ENCODE data around the gene NBAS.
"Not testable (repeated sequence)": the region's sequence is repeated elsewhere in the genome, so short reads cannot be mapped to it uniquely, and the experiment has no call there.

Gene NBAS

GRCh38 chr2:15559379-15560139 is 1.6 kb downstream of the NBAS start:
- DNase-seq (ENCODE audit: low read depth in 2 of 2): no peak

DNA sequence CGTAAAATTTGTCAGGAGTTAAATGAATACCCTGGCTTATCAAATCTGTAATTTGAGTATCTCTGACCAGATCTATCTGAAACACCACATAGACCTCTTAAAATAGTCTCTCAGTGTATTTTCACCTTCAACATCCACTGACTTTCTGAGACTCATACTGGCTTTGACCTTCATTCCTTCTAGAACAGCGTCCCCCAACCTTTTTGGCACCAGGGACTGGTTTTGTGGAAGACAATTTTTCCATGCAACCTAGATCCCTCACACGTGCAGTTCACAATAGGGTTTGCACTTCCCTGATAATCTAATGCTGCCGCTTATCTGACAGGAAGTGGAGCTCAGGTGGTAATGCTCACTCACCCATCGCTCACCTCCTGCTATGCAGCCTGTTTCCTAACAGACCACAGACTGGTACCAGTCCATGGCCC is 3.2 kb downstream of the NBAS start:
- no peak for DNase-seq (ENCODE audit: low read depth in 2 of 2)

- no peak for DNase-seq (ENCODE audit: low read depth in 2 of 2)
Observed at GRCh38 chr2:15556311-15556930, 4.7 kb downstream of the NBAS start.

DNA sequence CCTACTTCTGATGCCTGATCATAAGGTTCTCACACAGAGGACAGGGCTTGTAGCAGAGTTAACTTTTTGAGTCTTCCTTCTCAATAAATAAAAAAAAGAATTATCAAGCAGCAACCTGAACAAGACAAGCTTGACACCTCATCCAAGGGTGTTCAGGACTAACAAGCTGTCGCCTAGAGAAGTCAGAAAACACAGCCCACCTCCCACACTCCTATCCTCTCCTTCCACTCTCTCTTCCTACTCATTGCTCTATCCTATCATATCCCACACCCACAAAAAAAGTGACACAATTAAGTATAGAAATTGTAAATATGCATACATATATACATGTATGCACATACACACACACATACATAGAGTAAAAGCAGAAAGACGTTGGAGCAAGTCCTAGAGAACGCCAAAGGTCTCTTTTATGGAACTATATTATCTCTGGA is 5.4 kb downstream of the NBAS start:
- no peak for DNase-seq (ENCODE audit: low read depth in 2 of 2)

DNA sequence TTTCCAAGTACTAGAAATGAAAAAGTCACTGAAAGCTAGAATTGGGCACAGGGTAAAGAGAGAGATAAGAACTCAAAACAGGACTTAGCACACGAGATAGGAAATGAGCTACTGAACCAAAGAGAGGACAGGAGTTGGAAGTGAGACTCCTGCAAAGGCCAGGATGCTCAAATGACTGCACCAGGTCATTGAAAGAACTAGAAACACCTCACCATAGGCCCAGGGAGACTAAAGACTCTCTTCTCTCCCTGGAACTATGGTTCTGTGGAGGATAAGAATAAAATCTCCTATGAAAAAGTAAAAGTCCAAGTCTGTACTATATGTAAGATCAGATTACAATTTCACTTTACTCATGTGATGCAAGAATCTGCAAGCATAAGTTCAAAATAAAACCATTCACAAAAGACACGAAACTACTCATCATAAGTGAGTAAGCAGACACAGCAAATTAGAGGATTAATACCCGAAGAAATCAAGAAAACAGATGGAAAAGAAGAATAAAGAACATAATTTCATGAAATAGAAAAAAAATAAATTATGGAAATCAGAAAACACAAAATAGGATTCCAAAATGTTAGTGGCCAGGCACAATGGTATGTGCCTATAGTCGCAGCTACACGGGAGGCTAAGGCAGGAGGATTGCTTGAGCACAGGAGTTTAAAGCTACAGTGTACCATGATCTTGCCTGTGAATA is 6.5 kb downstream of the NBAS start:
- no peak for DNase-seq (ENCODE audit: low read depth in 2 of 2)

DNA sequence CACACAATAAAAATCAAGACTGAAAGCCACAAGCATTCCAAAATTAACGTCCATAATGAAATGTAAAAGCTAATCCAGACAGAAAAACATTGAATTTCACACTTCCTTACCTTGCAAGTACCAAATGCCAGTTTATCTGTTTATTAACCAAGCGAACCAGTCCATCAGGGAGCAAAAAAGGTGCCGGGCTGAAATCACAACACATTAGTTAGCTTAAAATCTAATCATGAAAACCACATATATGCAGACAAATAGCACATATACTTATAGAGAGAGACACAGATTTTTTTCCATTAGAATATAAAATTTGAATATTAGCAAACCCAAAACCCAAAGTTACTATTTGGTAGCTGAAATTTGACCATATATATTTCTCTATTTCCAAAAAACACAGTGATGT is 7.2 kb downstream of the NBAS start:
- DNase-seq (ENCODE audit: low read depth in 2 of 2): no peak

GRCh38 chr2:15553519-15553918 is 7.6 kb downstream of the NBAS start:
- no peak for DNase-seq (ENCODE audit: low read depth in 2 of 2)

DNA sequence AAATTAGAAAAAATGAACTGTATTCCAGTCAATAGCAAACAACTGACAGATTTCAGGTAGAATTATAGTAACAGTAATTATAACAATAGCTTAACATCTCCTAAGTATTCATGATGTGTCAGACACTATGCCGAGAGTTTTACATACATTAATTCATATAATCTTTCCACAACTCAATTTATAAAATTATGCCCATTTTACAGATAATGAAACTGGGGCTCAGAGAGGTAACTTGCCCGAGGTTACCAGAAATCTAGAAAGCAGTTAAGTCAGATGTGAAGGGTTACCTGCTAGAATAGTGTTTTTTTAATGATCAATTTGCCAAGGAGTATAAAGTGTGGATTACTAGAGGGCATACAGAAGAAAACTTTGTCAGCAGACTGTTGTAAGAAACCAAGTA is 12.2 kb downstream of the NBAS start:
- no peak for DNase-seq (ENCODE audit: low read depth in 2 of 2)

DNA sequence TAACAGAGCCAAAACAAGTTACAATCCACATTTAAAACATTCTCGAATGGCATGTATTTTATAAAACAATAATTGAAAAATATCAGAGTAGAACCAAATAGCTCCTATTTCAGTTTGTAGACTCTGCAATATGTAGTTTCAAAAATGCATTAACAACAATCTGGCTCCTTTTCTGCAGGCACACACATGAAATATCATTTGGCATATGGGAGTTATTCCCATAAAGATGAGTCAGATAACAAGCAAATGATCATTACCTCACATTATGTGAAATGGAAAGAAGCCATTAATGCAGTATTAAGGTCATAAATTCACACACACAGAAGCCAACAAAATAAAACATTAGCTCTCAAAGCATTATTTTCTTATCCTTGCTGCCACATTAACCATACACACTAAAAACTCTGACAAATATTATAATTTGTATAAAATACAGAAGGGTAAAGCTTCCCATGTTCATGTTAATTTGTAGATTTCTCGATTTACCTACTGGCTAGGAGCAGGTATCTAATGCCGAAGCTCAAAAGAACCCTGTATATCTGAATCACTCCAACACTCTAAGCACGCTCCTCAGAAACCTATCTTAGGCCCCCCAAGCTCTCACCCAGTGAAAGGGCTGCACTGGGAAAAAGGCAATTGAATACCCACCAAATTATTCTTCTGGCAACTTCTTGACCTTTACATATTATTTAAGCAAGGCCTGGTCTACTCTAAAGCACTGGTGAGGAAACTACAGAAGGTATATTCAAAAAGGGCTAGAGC is 13.8 kb downstream of the NBAS start:
- DNase-seq (ENCODE audit: low read depth in 2 of 2): no peak

GRCh38 chr2:15546297-15547098 is 14.6 kb downstream of the NBAS start:
- DNase-seq (ENCODE audit: low read depth in 2 of 2): no peak

GRCh38 chr2:15544227-15544626 is 16.9 kb downstream of the NBAS start:
- no peak for DNase-seq (ENCODE audit: low read depth in 2 of 2)

DNA sequence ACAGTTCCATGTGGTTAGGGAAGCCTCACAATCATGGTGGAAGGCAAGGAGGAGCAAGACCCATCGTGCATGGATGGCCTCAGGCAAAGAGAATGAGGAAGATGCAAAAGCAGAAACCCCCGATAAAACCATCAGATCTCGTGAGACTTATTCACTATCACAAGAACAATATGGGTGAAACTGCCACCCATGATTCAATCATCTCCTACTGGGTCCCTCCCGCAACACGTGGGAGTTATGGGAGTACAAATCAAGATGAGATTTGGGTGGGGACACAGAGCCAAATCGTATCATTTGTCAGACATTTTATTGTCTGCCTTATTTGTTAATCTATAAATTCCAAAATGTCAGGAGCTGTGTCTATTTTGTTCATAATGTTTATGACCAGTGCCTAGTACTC is 17.6 kb downstream of the NBAS start:
- DNase-seq (ENCODE audit: low read depth in 2 of 2): no peak

GRCh38 chr2:15543053-15543452 is 18.1 kb downstream of the NBAS start:
- no peak for DNase-seq (ENCODE audit: low read depth in 2 of 2)

DNA sequence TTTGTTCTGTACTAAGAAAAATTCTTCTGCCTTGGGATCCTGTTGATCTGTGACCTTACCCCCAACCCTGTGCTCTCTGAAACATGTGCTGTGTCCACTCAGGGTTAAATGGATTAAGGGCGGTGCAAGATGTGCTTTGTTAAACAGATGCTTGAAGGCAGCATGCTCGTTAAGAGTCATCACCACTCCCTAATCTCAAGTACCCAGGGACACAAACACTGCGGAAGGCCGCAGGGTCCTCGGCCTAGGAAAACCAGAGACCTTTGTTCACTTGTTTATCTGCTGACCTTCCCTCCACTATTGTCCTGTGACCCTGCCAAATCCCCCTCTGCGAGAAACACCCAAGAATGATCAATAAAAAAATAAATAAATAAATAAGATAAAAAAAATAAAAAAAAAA is 18.9 kb downstream of the NBAS start:
- DNase-seq (ENCODE audit: low read depth in 2 of 2): not testable (repeated sequence)

DNA sequence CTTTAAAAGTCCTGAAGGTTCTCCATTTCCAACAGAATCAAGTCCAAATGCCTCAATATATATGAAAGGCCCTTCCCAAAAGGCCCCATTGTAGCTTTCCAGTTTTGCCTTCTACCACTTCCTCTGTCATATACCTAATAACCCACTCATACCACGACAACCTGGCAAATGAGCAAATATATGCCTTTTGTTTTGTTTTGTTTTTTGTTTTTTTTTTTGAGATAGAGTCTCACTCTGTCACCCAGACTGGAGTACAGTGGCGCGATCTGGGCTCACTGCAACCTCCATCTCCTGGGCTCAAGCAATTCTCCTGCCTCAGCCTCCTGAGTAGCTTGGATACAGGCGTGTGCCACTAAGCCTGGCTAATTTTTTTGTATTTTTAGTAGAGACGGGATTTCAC is 20.6 kb downstream of the NBAS start:
- DNase-seq (ENCODE audit: low read depth in 2 of 2): not testable (repeated sequence)

DNA sequence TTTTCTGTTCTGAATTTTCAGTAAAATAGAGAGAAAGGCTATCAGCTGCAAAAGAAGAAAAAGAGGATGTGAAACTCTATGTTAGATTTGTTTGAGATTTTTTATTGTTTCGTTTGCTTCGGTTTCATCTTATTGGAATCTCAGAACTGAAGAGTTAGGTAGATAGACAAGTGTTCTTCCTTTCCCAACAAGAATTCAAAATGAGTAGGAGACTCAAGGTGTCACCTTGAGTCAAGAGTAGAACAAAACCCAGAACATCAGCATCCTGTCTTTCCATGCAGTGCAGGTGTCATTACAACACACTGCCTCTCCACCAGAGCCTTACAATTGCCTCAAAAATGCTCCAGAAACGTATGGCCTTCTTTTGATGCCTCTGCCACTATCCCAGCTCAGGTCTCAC is 21.1 kb downstream of the NBAS start:
- no peak for DNase-seq (ENCODE audit: low read depth in 2 of 2)

DNA sequence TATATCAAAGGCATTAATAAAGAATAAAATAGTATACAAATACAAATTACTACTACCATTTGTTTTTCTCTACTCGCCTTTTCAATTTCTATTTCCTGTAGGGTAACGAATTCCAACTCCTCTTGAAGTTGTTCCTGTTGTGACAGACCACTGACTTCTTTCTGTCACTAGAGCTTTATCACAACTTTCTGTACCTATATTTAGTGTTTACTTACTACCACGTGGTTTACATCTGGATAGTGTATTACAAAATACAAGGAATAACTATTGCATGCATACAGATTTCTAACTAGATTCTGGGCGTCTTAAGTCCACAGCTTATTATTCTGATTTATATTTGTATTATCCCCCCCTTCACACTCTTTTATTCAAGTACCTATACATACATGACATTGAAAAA is 22.3 kb downstream of the NBAS start:
- no peak for DNase-seq (ENCODE audit: low read depth in 2 of 2)

GRCh38 chr2:15533860-15534480 is 27.2 kb downstream of the NBAS start:
- DNase-seq (ENCODE audit: low read depth in 2 of 2): no peak

DNA sequence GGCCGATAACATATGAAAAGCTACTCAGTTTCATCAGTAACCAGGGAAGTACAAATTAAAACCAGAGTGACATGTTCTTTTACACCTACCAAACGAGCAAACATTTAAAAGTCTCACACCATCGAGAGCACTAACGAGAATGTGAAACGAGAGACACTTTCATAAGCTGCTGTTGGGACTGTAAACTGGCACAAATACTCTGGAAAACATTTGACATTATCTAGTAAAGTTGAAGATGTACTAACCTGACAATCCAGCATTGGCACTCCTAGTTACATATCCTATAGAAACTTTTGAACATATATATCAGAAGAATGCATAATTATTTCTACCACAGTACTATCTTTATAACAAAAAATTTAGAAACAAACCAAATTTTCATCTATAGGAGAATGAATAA is 28.1 kb downstream of the NBAS start:
- DNase-seq (ENCODE audit: low read depth in 2 of 2): no peak

DNA sequence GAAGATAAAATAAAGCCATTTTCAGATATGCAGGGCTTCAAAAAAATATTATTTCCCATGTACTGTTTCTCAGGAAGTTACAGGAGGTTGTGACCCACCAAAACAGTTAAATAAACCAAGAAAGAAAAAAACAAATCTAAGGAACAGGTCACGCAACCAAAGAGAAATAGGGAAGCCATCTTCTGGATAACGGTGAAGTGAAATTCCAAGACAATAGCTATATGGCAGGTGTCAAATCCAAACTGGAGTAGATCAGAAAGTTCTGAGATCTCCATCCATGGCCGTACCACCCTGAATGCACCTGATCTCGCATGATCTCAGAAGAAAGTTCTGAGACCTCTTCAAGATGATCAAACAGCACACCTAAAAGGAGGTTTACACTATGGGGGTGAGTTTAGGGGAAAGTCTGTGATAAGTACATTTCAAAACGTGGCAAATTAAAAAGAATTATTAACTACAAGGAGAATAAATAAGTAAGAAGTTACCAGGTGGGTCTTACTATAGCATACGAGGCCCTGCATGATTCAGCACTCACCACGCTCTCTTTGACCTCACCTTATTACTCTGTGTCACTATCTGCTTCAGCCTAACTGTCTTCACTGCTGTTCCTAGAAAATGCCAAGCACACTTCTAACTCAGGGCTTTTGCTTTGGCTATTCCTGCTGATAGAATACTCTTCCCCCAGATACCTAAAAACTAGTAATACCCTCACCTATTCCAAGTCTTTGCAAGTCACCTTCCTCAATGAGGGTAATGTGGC is 29.9 kb downstream of the NBAS start:
- no peak for DNase-seq (ENCODE audit: low read depth in 2 of 2)
